ENCODE data around the gene TRAT1.
"Not testable (repeated sequence)": the region's sequence is repeated elsewhere in the genome, so short reads cannot be mapped to it uniquely, and the experiment has no call there.

Gene TRAT1

GRCh38 chr3:108822123-108822897 is at the start of gene TRAT1:
Gene TRAT1, plus strand, starts transcription at chr3:108822786. Its CDS starts 142 bp downstream, at chr3:108822928.
- in situ Hi-C loops (cut with HindIII; ENCODE audit: low pct_unique_long_range_greater_than_20kb, low sequenced_read_pairs), result no loop called here
- TF ChIP-seq JUND (IDR thresholded peaks at IDR 0.05; ENCODE audit: low read depth), result no peak
- no peak for DNase-seq (ENCODE audit: low read depth in 1 of 2, low spot score in 1 of 2)

- no peak for DNase-seq (ENCODE audit: low read depth in 1 of 2, low spot score in 1 of 2)
- TF ChIP-seq JUND (IDR thresholded peaks at IDR 0.05; ENCODE audit: low read depth), result no peak
- in situ Hi-C loops (cut with HindIII; ENCODE audit: low pct_unique_long_range_greater_than_20kb, low sequenced_read_pairs), result no loop called here
Observed at GRCh38 chr3:108775649-108776048, 46.9 kb upstream of the TRAT1 start.

GRCh38 chr3:108779496-108779895 is 43.1 kb upstream of the TRAT1 start:
- in situ Hi-C loops (cut with HindIII; ENCODE audit: low pct_unique_long_range_greater_than_20kb, low sequenced_read_pairs), result no loop called here
- TF ChIP-seq JUND (IDR thresholded peaks at IDR 0.05; ENCODE audit: low read depth), result no peak
- DNase-seq (ENCODE audit: low read depth in 1 of 2, low spot score in 1 of 2), result no peak

GRCh38 chr3:108780235-108780634 is 42.4 kb upstream of the TRAT1 start:
- in situ Hi-C loops (cut with HindIII; ENCODE audit: low pct_unique_long_range_greater_than_20kb, low sequenced_read_pairs), result no loop called here
- DNase-seq (ENCODE audit: low read depth in 1 of 2, low spot score in 1 of 2), result no peak
- TF ChIP-seq JUND (IDR thresholded peaks at IDR 0.05; ENCODE audit: low read depth), result no peak

GRCh38 chr3:108791473-108791872 is 31.1 kb upstream of the TRAT1 start:
- no peak for TF ChIP-seq JUND (IDR thresholded peaks at IDR 0.05; ENCODE audit: low read depth)
- DNase-seq (ENCODE audit: low read depth in 1 of 2, low spot score in 1 of 2), result no peak
- in situ Hi-C loops (cut with HindIII; ENCODE audit: low pct_unique_long_range_greater_than_20kb, low sequenced_read_pairs), result no loop called here

- TF ChIP-seq JUND (IDR thresholded peaks at IDR 0.05; ENCODE audit: low read depth), result no peak
- in situ Hi-C loops (cut with HindIII; ENCODE audit: low pct_unique_long_range_greater_than_20kb, low sequenced_read_pairs), result no loop called here
- no peak for DNase-seq (ENCODE audit: low read depth in 1 of 2, low spot score in 1 of 2)
Observed at GRCh38 chr3:108804437-108804836, 18.1 kb upstream of the TRAT1 start.

- TF ChIP-seq JUND (IDR thresholded peaks at IDR 0.05; ENCODE audit: low read depth), result no peak
- in situ Hi-C loops (cut with HindIII; ENCODE audit: low pct_unique_long_range_greater_than_20kb, low sequenced_read_pairs), result no loop called here
Observed at GRCh38 chr3:108804966-108805365, 17.6 kb upstream of the TRAT1 start.

GRCh38 chr3:108806316-108806715 is 16.3 kb upstream of the TRAT1 start:
- in situ Hi-C loops (cut with HindIII; ENCODE audit: low pct_unique_long_range_greater_than_20kb, low sequenced_read_pairs), result no loop called here

More at GRCh38 chr3:108804966-108805365, 17.6 kb upstream of the TRAT1 start:
- no peak for DNase-seq (ENCODE audit: low read depth in 1 of 2, low spot score in 1 of 2)

GRCh38 chr3:108818404-108818803 is 4.2 kb upstream of the TRAT1 start:
- in situ Hi-C loops (cut with HindIII; ENCODE audit: low pct_unique_long_range_greater_than_20kb, low sequenced_read_pairs), result no loop called here
- TF ChIP-seq JUND (IDR thresholded peaks at IDR 0.05; ENCODE audit: low read depth), result no peak
- DNase-seq (ENCODE audit: low read depth in 1 of 2, low spot score in 1 of 2), result peak; percentile 2 to 67

More at GRCh38 chr3:108806316-108806715, 16.3 kb upstream of the TRAT1 start:
- DNase-seq (ENCODE audit: low read depth in 1 of 2, low spot score in 1 of 2), result no peak
- no peak for TF ChIP-seq JUND (IDR thresholded peaks at IDR 0.05; ENCODE audit: low read depth)

- in situ Hi-C loops (cut with HindIII; ENCODE audit: low pct_unique_long_range_greater_than_20kb, low sequenced_read_pairs), result no loop called here
- TF ChIP-seq JUND (IDR thresholded peaks at IDR 0.05; ENCODE audit: low read depth), result no peak
- no peak for DNase-seq (ENCODE audit: low read depth in 1 of 2, low spot score in 1 of 2)
Observed at GRCh38 chr3:108820586-108820985, 2.0 kb upstream of the TRAT1 start.

GRCh38 chr3:108823227-108823626 is 641 bp downstream of the TRAT1 start:
- in situ Hi-C loops (cut with HindIII; ENCODE audit: low pct_unique_long_range_greater_than_20kb, low sequenced_read_pairs), result no loop called here
- no peak for TF ChIP-seq JUND (IDR thresholded peaks at IDR 0.05; ENCODE audit: low read depth)
- DNase-seq (ENCODE audit: low read depth in 1 of 2, low spot score in 1 of 2), result no peak

- in situ Hi-C loops (cut with HindIII; ENCODE audit: low pct_unique_long_range_greater_than_20kb, low sequenced_read_pairs), result not testable (repeated sequence)
Observed at GRCh38 chr3:108823803-108824202, 1.2 kb downstream of the TRAT1 start.

GRCh38 chr3:108826309-108827187 is 4.0 kb downstream of the TRAT1 start:
- no peak for TF ChIP-seq JUND (IDR thresholded peaks at IDR 0.05; ENCODE audit: low read depth)
- in situ Hi-C loops (cut with HindIII; ENCODE audit: low pct_unique_long_range_greater_than_20kb, low sequenced_read_pairs), result no loop called here
- DNase-seq (ENCODE audit: low read depth in 1 of 2, low spot score in 1 of 2), result no peak

More at GRCh38 chr3:108823803-108824202, 1.2 kb downstream of the TRAT1 start:
- DNase-seq (ENCODE audit: low read depth in 1 of 2, low spot score in 1 of 2), result not testable (repeated sequence)
